ENCODE measurements around the gene RECQL5. TPM values are rescaled to one million over a fixed set of nuclear protein-coding genes. Genes with fewer than 3 reads are reported as not detected.
"Not testable (repeated sequence)": the region's sequence is repeated elsewhere in the genome, so short reads cannot be mapped to it uniquely, and the experiment has no call there.

Gene RECQL5
- total RNA-seq, 1 experiment from 2014 or later = 17.7 TPM

DNA sequence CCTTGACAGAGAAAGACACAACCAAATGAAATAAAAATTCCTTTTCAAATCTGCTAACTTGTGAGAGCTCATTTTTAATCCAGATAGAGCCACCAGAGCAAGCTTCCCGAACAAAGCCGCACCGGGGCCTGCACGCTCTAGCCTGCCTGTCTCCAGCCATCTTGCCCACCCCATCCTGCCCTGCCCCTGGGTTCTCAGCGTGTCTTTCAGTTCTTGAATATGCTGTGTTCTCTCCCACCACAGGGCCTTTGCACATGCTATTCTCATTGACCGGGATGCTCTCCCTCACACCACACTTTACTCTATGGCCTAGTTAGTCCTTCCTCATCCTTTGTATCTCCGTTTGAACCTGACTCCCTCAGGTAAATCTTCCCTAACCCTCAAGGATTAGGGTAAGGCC is 19.0 kb downstream of the RECQL5 start:
- no peak for DNase-seq (ENCODE audit: low read depth)

DNA sequence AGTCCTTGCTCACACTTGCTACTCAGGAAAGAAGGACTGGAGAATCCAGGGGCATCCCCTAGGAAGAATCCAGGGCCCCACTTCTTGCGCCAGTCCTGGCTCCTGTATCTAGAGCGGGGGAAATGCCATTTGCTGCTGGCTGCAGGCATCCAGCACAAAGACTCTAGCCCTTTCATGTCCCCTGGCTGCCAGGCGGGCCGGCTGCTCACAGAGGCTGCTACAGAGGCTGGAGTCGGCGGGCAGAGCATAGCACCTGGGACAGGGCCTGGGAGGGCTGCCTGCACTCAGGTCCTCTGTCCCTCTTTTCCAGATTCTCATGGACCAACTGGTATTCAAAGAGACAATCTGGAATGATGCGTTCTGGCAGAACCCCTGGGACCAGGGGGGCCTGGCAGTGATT is 19.9 kb downstream of the RECQL5 start:
- no peak for DNase-seq (ENCODE audit: low read depth)

DNA sequence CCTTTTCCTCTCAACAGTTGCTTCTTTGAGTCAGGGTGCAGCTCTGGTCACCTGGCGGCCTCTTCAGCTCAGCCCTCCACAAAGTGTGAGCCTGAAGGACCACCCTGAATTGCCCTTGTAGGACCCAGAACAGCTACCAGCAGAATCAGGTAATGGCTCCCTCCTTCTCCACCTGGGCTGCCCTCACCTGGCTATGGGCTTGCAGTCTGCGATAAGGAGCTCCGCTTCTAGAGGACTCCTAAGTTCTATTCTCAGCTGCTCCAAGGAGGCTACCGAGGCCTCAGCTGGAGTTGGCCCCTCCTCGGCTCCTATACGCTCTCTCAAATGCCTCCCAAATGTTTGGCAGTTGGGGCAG is 20.3 kb downstream of the RECQL5 start:
- no peak for DNase-seq (ENCODE audit: low read depth)

DNA sequence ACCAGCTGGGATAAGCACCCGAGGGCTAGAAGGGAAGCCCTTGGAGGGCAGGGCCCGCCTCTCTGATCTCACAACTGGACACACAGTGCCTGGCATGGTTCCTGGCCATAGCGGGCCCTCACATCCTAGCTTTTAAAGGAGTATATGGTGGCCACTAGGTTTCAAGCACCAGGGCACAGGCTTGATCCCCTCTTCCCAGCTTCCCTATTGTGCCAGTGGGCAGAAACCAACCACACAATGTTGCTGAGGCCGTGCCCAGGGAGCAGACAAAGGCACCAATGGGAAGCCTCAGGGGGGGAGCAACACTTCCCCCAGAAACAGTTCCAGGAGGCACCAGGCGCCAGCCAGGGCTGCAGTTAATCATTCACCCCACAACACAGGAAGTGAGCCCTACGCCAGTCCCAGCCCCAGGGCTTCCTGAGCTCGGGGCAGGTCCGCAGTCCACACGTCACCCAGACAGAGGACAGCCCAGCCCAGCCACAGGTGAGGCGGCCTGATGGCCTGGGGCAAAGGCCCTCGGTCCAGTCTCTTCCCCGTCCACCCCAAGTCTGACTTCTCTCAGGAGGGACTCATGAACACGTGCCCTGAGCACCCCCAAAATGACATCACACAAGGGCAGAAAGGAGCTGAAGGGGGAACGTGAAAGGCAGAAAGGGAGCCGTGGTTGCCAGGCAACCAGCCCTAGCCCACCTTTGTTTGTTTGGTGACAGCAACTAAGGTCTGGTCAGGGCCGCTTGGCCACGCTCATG is 20.9 kb downstream of the RECQL5 start:
- DNase-seq (ENCODE audit: low read depth) = peak; percentile 86

DNA sequence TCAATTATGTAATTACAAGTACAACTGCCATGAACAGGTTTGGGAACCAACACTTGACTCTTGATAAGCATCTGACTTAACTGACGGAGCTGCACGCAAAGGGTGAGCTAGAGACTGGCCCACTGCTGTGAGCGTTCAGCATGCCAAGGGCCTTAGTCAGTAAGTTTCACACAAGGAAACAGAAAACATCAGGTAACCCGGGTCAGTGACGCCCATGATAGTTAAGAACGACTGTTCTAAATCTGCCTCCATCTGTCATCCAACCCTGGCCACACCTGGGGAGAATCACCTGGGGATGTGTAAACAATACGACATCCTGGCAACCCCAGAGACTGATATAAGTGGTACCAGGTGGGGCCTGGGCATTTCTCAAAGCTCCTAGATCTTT is 21.5 kb downstream of the RECQL5 start:
- DNase-seq (ENCODE audit: low read depth) = peak; percentile 92

DNA sequence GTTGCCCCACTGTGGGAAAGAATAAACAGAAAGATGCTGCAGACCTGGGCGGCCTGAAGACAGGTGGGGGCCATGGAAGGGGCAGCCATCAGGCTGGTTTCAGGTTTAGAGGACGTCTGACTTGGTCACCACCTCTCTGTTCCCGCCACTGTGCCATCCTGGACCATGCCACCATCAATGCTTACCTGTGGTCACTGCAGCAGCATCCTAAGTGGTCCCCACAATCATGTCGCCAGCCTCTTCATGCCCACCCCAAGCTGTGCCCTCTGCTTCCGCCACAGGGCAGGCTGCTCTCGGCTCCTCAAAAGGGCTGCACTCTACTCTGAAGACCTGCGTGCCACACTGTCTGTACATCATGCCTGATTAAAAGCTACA is 23.3 kb downstream of the RECQL5 start:
- no peak for DNase-seq (ENCODE audit: low read depth)

DNA sequence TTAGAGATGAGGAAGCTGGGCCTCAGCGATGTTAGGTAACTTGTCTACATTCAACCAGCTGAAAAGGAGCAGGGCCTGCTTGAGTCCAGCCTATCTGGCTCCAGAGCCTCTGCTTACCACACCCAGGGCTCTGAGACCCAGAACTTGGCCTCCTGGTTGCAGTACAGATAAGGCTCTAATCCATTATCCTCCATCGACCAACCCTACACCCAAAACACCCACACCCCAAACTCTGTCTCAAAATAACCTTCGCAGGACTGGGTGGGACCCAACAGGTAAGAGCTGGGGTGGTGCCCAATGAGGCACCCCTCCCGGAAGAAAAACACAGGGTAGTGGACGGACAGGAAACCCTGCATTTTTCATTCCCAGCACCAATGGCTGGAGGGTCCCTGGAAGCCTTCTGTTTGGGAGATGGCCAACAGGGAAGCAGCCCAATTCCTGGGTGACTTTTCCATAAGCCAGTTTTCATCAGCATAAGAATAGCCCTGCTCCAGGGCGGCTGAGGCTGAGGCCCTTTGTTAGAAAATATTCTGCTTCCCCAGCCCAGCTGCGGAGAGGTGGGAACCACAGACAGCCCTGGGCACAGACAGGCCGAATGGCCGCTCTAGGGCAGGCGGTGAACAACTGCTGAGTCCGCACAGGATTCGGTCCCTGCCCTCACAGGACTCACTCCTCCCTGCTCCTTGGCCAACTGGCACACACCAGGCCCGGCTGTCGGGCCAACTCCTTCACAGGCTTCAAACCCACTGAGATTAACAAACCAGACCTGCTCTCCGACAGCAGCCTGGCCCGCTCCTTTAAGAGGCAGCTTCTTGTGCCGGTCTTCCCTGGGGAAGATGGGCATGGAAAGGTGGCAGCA is 23.9 kb downstream of the RECQL5 start:
- no peak for DNase-seq (ENCODE audit: low read depth)

DNA sequence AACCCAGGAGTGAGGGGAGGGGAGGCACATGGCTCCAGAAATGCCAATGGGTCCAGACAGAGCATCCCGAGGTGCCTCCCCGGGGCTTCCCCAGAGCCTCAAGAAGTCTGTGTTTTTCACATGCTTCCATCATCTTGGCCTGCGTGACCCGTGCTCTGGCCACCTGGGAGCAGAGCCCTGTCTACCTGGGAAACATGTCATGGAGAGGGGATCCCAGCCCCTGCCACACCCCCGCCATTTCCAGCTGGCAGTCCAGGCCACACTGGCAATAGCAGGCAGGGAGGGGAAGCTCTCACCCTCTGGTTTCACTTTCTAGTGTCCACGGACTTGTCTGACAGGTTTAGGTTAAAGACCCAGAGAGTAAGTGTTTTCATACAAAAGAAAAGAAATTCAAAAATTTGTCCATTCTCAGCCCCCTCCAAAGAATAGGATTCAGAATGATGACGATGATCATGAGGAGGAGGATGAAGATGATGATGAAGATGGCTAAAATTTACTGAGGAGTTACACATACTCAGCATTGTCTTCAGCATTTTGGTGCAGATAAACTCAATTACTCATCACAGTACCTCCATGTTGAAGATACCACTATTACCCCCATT is 24.7 kb downstream of the RECQL5 start:
- no peak for DNase-seq (ENCODE audit: low read depth)

DNA sequence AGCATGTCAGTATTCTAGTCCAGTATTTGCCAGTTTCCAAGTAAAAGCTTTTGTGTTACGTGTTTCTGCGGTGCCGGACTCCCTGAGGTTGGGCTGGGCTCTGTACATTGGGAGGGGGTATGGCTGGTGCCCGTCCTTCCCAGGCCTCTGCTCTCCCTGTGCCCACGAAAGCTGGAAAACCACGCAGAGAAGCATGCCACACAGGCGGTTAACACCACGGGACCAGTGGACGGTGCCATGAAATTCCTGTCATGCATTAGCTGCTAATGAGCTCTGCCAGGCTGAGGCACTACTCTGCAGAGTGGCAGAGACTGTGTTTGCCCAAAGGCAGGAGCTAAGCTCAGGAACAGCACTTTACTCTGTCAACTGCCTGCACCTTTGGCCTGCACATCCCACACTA is 25.6 kb downstream of the RECQL5 start:
- DNase-seq (ENCODE audit: low read depth) = no peak

DNA sequence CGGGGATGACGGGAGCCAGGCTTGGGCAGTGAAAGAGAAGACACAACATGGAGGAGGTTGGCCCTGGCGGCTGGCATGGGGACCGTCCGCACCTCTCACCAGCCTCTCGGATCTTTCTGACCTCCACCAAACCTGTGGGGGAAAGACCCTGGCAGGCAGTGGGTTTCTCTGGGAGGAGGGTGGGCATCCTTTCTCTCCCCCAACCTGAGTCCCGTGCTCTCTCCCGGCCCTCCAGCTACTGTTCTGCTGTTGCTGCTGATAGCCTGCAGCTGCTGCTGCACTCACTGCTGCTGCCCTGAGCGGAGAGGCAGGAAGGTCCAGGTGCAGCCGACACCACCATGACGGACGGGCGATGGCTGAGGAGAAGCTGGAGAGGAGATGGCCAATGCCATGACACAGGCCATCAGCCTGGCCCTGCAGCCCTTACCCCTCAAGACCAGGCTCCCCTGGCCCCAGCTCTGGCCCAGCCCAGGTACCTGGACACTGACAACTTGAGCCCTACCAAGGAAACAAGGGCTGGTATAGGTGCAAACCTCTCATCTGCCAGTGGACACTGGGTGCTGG is 26.3 kb downstream of the RECQL5 start:
- no peak for DNase-seq (ENCODE audit: low read depth)

DNA sequence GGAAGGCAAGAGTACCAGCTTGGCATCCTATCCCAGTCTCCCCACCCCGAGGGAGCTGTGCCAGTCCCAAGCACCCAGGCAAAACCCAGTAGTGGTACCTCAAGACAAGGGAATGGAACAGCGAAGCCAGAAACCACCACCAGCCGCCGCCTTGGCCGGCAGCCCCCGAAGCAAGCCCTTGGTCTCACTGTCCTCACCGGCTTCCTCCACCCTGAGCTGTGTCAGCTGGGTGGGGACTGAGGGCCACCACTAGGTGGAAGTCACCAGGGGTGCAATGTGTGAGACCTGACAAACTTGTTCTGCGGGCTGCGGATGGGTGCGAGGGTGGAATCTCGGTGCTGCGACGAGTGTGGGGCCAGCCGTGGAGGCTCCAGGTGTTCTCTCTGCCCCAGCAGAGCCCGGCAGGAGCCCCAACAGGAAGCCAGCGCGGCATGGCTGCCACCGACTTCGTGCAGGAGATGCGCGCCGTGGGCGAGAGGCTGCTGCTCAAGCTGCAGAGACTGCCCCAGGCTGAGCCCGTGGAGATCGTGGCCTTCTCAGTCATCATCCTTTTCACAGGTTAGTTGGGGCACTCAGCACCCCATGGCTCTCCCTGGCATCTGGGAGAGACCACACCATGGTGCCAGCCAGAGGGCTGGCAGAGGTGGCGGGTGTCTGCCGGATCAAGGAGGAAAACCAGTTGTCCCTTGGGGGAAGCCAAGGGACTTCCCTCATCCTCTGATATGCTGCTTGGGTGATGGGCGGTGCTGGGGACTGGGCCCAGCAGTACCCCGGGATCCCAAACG is 27.0 kb downstream of the RECQL5 start:
- no peak for DNase-seq (ENCODE audit: low read depth)

DNA sequence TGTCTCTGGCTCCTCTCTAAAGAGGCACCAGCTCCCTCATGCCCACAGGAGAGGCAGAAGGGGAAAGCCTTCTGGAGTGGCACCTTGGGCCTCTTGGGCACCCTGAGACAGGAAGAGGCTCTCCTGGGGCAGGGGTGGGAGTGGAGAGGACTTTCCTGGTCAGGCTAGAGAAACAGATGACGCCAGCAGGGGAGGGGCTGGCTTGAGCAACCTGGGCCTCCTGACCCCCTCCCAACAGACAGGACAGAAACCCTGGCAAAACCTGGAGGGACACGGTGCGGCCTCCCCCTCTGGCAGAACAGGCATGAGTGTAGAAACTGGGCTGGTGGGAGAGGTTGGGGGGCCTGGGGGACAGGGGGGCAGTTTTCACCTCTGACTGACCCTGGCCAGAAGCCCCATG is 27.6 kb downstream of the RECQL5 start:
- DNase-seq (ENCODE audit: low read depth) = no peak

DNA sequence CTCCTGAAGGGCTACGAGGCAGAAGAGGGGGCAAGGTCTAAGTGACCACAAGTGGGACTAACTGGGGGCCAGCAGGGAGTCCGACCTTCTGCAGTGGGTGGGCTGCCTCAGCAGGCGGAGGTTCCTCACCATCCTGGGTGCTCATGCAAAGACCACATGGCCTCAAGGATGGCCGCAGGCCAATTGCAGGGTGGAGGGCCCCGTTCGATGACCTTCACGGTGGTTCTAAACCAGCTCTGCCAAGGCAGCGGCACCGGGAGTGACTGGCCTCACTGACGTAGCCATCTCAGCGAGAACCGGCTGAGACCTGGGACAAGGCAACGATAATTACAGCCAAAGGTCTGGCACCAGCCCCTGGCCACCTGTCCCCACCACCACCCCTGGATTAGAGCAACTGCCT is 28.1 kb downstream of the RECQL5 start:
- no peak for DNase-seq (ENCODE audit: low read depth)

DNA sequence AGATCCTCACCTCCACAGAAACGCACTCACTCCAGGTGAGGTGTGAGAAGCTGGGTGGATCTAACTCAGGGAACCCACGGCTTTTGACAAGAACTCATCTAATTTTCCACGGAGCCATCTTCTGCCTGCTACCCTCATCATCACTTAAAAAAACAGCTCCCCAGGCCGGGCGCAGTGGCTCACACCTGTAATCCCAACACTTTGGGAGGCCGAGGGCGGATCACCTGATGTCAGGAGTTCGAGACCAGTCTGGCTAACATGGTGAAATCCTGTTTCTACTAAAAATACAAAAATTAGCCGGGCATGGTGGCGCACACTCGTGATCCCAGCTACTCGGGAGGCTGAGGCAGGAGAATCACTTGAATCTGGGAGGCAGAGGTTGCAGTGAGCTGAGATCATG is 28.9 kb downstream of the RECQL5 start:
- DNase-seq (ENCODE audit: low read depth) = not testable (repeated sequence)

DNA sequence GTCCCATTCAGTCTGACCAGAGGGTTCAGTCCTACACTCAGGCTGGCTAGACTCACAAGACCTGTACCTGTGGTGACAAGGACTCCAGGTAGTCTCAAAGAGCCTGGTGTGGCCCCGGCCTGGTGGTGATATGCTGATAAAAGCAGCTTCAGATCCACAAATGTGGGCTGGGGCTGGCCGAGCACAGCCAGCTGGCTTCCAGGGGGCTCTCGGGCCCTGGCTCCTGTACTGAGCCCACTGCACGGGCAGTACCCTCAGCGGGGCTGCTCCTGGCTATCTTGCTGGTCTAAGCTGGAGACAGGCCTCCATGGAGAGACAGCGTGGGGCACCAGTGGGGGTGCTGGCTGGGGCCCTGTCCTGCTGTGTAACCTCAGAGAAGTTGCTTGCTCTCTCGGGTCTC is 29.4 kb downstream of the RECQL5 start:
- no peak for DNase-seq (ENCODE audit: low read depth)

DNA sequence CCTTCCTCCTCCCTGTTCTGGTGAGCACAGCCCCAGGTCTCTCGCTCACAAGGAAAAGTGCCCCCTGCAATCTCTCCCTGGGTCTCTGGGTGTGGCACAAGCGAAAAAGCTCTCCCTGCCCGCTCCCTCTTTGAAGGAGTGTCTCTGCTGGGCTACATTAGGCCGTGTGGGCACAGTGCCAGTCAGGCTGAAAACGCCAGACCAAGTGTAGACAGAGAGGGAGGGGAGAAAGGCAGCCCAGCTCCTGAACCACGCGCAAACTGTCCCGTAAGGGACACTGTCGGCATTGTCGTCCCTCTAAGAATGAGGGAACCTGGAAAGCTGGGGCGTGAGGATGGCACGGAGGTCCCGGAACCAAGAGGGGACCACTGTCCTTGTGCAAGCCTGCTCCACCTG is 29.8 kb downstream of the RECQL5 start:
- DNase-seq (ENCODE audit: low read depth) = no peak

DNA sequence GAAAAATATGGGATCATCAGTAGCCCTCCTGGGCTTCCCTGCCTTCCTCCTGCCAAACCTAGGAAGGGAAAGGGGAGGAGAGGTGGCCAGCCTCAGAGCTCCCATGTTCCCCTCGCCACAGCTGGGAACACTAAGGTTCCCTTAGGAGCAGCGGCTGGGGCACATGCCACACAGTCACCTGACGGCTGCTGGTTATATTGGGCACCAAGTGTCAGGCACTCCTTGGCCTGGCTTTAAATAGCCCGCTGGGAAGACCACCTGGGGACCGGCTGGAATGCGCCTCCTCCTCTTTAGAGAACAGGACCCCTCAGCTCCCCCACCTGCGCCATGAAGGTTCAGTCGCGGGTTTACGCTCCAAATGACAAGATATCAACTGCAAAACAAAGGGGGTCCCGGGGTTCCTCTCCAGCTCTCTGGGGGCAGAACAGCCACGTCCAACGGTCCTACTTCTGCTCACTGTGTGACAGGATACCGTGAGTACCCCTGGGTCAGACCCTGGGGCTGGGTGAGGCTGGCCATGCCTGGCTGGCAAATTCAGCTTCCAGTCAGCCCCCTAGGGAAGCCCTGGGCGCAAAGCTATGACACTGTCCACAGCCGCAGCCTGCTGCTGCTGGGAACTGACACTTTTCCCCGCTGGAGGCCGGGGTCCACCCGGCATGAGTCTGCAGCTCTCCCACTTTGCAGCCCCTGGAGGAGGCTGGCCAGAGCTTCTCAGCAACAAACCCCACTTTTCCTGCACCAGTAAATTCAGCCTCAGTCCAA is 30.4 kb downstream of the RECQL5 start:
- no peak for DNase-seq (ENCODE audit: low read depth)

DNA sequence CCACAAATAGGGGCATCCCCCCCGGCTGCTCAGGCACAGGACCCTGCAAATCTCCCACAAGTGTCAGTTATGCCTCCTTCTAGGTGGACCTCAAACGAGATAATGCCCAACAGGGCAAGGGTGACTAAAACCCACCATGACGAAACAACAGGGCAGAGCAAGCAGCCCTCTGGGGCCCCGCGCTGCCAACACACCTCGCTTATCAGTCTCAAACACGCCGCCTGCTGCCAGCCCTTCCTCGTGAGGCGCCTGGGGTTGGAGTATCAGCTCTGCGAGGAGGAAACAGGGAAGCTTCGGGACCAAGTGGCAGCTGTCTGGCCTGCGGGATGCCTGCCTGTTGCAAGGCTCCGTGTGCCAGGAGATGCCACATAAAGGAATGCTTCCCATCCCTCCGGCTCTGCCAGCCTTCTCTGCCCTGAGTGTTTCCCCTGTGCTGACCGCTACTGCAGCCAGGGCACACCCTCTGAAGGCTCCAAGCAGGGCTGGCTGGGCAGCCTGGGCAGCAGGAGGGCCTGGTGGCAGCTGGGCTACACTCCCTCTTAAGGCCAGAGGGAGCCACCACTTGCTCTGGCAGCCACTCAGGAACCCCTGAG is 31.2 kb downstream of the RECQL5 start:
- no peak for DNase-seq (ENCODE audit: low read depth)

DNA sequence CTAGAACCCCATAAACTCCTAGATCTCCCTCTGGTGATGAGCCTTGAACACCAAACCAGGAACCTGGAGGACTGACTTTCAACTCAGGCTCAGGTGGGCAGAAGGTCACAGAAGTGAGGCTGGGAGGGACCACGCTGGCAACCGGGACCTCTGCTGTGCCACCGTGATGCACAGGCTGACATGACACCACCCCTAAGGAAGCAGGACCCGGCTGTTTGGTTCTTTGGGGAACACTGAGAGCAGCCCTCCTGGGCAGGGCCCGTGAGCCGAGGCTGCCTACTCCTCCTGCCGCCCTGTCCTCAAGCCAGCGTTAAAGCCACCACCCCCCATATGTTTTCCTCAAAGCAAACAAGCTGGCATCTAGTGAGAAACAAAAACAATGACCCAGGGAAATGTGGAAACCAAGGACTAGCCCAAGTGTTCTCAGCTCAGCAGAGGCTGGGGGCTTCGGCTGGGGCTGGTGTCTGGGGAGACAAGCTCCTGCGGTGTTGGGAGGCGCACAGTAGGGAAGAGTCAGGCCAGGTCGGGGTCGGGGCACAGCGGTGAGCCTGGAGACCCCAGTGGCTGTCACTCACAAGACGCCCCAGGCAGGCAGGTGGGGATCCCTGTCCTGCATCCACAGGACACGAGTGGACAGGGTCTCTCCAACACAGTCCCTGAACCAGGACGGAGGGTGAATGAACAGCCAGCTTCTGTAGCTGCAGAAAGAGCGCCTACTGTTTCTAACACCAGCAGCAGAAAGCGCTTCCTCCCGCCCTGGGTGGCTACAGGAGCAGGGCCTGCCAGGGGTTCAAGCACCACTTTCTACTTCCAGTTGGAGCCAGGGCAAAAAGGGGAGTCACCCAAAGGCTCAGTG is 32.0 kb downstream of the RECQL5 start:
- no peak for DNase-seq (ENCODE audit: low read depth)

DNA sequence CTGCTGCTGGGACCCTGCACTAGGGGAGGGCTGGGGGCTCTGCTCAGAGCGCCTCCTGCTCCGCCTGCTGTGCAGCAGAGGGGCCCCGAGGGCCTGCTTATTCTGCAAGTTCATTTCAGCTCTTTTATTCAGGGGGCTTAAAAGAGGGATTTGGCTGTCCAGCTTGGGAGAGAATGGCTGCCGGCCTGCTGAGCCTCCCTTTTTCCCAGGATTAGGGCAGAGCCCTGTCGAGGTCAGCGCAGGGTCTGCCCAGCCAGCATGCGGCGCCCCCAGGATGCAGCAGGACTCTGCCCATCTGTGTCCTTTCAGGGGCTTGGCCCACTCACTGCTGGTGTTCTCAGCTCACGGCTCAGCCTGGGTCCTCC is 32.6 kb downstream of the RECQL5 start:
- no peak for DNase-seq (ENCODE audit: low read depth)

Measured in Daoy (cell line).